MM.1S (cell line): ENCODE data around the gene AP1G2.
A peak's percentile ranks its signal among the peaks of the same experiment; 100 is the strongest.

Experiments used
- DNase-seq: peaks from one replicate; pipeline ENCODE4 v3.0.0-alpha.2; 2015
- H2AFZ ChIP-seq: fragments of 300-600 bp; sonication (generic); 2 replicates; pipeline ENCODE4 v1.6.0; 2016; ENCODE audit warnings: antibody characterized with exemption, low read length
- H3F3A ChIP-seq: fragments of 300-600 bp; sonication (generic); 2 replicates; pipeline ENCODE4 v1.6.1; 2016; ENCODE audit warnings: mild to moderate bottlenecking, antibody characterized with exemption, low read length, moderate library complexity, mixed read lengths; ENCODE audit not compliant: insufficient read depth
- H3K27ac ChIP-seq: fragments of 300-600 bp; sonication (generic); 2 replicates; pipeline ENCODE4 v1.5.1; 2016; ENCODE audit warnings: mild to moderate bottlenecking, low read length
- H3K27me3 ChIP-seq: fragments of 300-600 bp; sonication (generic); replicated peaks from 2 replicates; pipeline ENCODE4 v1.6.0; 2016; ENCODE audit warnings: low read length; ENCODE audit not compliant: insufficient read depth
- H3K36me3 ChIP-seq: fragments of 300-600 bp; sonication (generic); replicated peaks from 2 replicates; pipeline ENCODE4 v1.6.1; 2016; ENCODE audit warnings: mild to moderate bottlenecking, low read length, mixed read lengths; ENCODE audit not compliant: insufficient read depth
- H3K4me1 ChIP-seq: fragments of 300-600 bp; sonication (generic); 2 replicates; pipeline ENCODE4 v1.6.1; 2016; ENCODE audit warnings: low read length, mixed read lengths
- H3K4me2 ChIP-seq: fragments of 300-600 bp; sonication (generic); 2 replicates; pipeline ENCODE4 v1.6.0; 2016; ENCODE audit warnings: low read depth, low read length
- H3K4me3 ChIP-seq: fragments of 300-600 bp; sonication (generic); 2 replicates; pipeline ENCODE4 v1.5.1; 2016; ENCODE audit warnings: low read length, mixed read lengths
- H3K79me2 ChIP-seq: fragments of 300-600 bp; sonication (generic); 2 replicates; pipeline ENCODE4 v1.6.1; 2016; ENCODE audit warnings: mixed run types, low read length, mixed read lengths
- H3K9ac ChIP-seq: fragments of 300-600 bp; sonication (generic); 2 replicates; pipeline ENCODE4 v1.6.1; 2016; ENCODE audit warnings: low read length, mixed read lengths
- H3K9me2 ChIP-seq: fragments of 300-600 bp; sonication (generic); replicated peaks from 2 replicates; pipeline ENCODE4 v1.6.1; 2016; ENCODE audit warnings: mild to moderate bottlenecking, low read length, mixed read lengths; ENCODE audit not compliant: insufficient read depth
- H3K9me3 ChIP-seq: fragments of 300-600 bp; sonication (generic); replicated peaks from 2 replicates; pipeline ENCODE4 v1.6.1; 2016; ENCODE audit warnings: mild to moderate bottlenecking, low read length, mixed read lengths; ENCODE audit not compliant: insufficient read depth
- H4K20me1 ChIP-seq: fragments of 300-600 bp; sonication (generic); 2 replicates; pipeline ENCODE4 v1.6.1; 2016; ENCODE audit warnings: mild to moderate bottlenecking, low read length, moderate library complexity, mixed read lengths; ENCODE audit not compliant: insufficient read depth
- EZH2 ChIP-seq: fragments of 300-600 bp; sonication (generic); optimal IDR thresholded peaks from 2 replicates; pipeline ENCODE3; 2017; ENCODE audit warnings: low read depth, mild to moderate bottlenecking, antibody characterized with exemption, low read length, mixed read lengths
- EZH2phosphoT487 ChIP-seq: fragments of 300-600 bp; sonication (generic); IDR thresholded peaks from 2 replicates; pipeline ENCODE4 v1.6.1; 2018; ENCODE audit warnings: antibody characterized with exemption, low read length
- TF ChIP-seq, protein P1 (sequence below): fragments of 300-600 bp; sonication (generic); IDR thresholded peaks from 2 replicates; pipeline ENCODE4 v1.5.1; 2016; ENCODE audit warnings: antibody characterized with exemption, low read length, mixed read lengths

The AP1G2 gene

DNA sequence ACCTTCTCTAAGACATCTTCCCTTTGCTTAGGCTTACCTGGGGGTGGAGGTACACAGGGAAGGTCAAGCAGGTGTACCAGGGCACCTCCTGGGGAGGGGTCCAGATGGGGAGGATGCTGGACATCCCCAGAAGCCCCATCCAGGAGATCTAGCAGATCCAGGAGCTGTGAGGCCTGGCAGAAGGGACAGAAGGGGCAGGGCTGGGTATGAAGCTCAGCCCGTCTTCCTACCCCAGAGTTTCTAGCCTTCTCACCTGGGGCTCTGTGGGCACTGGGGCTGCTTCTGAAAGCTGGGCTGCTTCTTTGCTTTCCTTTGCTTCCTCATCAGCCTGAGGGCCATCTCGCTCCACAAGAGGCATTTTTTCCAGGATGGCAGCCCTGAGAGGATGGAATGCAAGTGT, 6.3 kb downstream of the AP1G2 start:
- no peak for DNase-seq
- no peak for TF ChIP-seq EZH2
- TF ChIP-seq EZH2phosphoT487 = no peak
- TF ChIP-seq, protein P1, sequence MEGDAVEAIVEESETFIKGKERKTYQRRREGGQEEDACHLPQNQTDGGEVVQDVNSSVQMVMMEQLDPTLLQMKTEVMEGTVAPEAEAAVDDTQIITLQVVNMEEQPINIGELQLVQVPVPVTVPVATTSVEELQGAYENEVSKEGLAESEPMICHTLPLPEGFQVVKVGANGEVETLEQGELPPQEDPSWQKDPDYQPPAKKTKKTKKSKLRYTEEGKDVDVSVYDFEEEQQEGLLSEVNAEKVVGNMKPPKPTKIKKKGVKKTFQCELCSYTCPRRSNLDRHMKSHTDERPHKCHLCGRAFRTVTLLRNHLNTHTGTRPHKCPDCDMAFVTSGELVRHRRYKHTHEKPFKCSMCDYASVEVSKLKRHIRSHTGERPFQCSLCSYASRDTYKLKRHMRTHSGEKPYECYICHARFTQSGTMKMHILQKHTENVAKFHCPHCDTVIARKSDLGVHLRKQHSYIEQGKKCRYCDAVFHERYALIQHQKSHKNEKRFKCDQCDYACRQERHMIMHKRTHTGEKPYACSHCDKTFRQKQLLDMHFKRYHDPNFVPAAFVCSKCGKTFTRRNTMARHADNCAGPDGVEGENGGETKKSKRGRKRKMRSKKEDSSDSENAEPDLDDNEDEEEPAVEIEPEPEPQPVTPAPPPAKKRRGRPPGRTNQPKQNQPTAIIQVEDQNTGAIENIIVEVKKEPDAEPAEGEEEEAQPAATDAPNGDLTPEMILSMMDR = no peak
- Histone ChIP-seq H3F3A (no peaks in the 10 kb centered on the region), H3K9ac (no peak overlapping the region), H4K20me1 (no peaks in the 10 kb centered on the region), H3K4me2 (no peak overlapping the region), H3K9me3 (no peaks in the 10 kb centered on the region), H3K27me3 (no peaks in the 10 kb centered on the region), H3K79me2 (peaks cover 7% of the 10 kb centered on the region), H3K27ac (no peak overlapping the region), H2AFZ (no peak overlapping the region), H3K4me3 (no peak overlapping the region), H3K9me2 (no peaks in the 10 kb centered on the region), H3K4me1 (peaks cover 5% of the 10 kb centered on the region; the same call in 1 of the 2 replicates), H3K36me3 (no peaks in the 10 kb centered on the region)

DNA sequence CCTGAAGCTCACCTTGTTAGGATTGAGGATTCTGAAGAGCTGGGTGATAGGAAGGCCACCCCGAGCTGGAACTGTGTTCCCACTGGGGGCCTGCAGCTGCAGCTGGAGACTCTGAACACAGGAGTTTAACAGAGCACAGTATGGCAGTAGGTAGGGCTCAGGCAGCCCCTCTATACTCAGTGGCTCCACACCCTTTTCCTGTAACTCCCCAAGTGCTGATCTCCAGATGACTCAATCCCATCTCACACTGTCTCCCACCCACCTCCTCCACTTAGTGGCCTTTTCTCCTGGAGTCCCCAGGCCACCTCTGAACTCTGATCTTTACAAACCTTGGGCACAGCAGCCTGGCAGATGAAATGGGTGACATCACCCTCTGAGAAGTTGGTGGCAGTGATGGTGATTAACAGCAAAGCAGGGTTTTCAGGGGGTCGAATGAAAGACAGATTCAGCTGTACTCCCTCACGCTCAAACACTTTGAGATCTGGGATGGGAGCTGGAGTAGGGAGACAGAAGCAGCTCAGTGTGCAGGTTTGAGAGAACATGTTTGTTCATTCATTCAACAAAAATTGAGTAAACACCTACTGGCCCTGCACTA, 7.6 kb downstream of the AP1G2 start:
- no peak overlapping the region for H3K4me2 ChIP-seq
- no peak for DNase-seq
- no peak overlapping the region for H3K9ac ChIP-seq
- H3F3A ChIP-seq = no peaks in the 10 kb centered on the region
- H2AFZ ChIP-seq = no peak overlapping the region
- H3K27me3 ChIP-seq = no peaks in the 10 kb centered on the region
- no peaks in the 10 kb centered on the region for H3K9me3 ChIP-seq
- peaks cover 8% of the 10 kb centered on the region for H3K79me2 ChIP-seq
- H4K20me1 ChIP-seq = no peaks in the 10 kb centered on the region
- H3K9me2 ChIP-seq = no peaks in the 10 kb centered on the region
- no peak for TF ChIP-seq EZH2phosphoT487
- TF ChIP-seq, protein P1 = no peak
- TF ChIP-seq EZH2 = no peak
- H3K4me3 ChIP-seq = no peak overlapping the region
- H3K4me1 ChIP-seq = peaks cover 5% of the 10 kb centered on the region; the same call in 1 of the 2 replicates
- H3K27ac ChIP-seq = no peak overlapping the region
- no peaks in the 10 kb centered on the region for H3K36me3 ChIP-seq

DNA sequence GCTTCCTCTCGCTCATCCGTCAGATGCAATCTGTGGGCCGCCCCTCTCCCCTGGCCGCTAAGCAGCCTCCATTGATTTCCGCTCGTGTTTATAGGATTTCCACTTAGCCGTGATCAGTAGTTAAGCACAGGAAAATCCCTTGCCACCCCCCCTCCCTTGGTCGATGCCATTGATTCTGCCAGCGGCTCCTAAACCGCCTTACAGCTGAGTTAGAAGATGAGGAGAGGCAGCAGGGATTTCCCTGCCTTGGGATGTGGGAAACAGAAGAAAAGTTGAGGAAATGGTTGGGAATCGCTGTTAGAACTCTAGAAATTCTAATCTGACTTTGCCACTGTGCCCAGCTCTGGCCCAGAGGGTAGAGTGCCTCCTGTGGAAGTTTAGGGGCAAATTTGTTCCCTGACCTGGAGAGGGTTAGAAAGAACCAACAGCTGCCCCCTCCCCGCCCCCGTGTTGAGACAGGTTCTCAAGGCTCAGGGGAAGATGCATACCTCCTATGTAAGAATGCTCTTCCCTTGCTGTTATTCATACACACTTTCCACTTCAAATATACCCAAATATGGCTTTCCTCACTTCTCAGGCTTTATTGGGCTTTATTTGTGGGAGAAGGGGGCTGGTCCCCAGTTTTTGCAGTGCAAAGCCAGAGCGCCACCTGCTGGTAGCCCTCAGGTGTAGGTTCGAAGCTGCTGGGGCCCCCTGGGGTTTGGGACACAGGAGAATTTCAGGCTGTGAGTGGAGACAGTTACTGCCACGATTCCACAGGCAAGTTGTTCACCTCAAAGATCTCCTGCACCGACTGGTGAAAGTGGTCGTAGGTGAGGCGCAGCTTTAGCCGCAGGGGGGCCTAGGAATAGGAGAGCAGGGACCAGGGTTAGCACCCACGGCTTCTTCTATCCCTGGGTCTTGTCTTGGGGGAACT, 8.3 kb downstream of the AP1G2 start:
- Histone ChIP-seq H3F3A (no peaks in the 10 kb centered on the region), H3K79me2 (peaks cover 8% of the 10 kb centered on the region), H3K9me3 (no peaks in the 10 kb centered on the region), H4K20me1 (no peaks in the 10 kb centered on the region), H3K36me3 (no peaks in the 10 kb centered on the region), H2AFZ (no peak overlapping the region), H3K27ac (no peak overlapping the region), H3K4me2 (no peak overlapping the region), H3K9me2 (no peaks in the 10 kb centered on the region), H3K4me3 (no peak overlapping the region), H3K4me1 (peaks cover 5% of the 10 kb centered on the region; the same call in 1 of the 2 replicates), H3K27me3 (no peaks in the 10 kb centered on the region), H3K9ac (no peak overlapping the region)
- peak; percentile 34 for DNase-seq
- no peak for TF ChIP-seq EZH2phosphoT487
- TF ChIP-seq, protein P1 = peak; percentile 78
